CD4-positive, alpha-beta T cell treated with Interleukin-15 for 4 hours (primary cell): ENCODE results near the gene IFI16.
"Not testable (repeated sequence)": the region's sequence is repeated elsewhere in the genome, so short reads cannot be mapped to it uniquely, and the experiment has no call there.

ENCODE experiments used
- DNase-seq: peaks from one replicate; pipeline ENCODE4 v3.0.0-alpha.2; 2020; ENCODE audit warnings: low spot score

The IFI16 gene

GRCh38 chr1:159100589-159100988 lies 90.9 kb downstream of the IFI16 start:
- no peak for DNase-seq

GRCh38 chr1:159103021-159103420 lies 93.3 kb downstream of the IFI16 start:
- DNase-seq = not testable (repeated sequence)
